ENCODE data around the gene DOK7. TPM values are rescaled to one million over a fixed set of nuclear protein-coding genes. Genes with fewer than 3 reads are reported as not detected.

The DOK7 gene, protein sequence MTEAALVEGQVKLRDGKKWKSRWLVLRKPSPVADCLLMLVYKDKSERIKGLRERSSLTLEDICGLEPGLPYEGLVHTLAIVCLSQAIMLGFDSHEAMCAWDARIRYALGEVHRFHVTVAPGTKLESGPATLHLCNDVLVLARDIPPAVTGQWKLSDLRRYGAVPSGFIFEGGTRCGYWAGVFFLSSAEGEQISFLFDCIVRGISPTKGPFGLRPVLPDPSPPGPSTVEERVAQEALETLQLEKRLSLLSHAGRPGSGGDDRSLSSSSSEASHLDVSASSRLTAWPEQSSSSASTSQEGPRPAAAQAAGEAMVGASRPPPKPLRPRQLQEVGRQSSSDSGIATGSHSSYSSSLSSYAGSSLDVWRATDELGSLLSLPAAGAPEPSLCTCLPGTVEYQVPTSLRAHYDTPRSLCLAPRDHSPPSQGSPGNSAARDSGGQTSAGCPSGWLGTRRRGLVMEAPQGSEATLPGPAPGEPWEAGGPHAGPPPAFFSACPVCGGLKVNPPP
- 10 to 100 TPM; 22.9 to 29.5 TPM for total RNA-seq
- polyA plus RNA-seq (ENCODE audit: insufficient read depth, low read depth, low replicate concordance) = 9.3 TPM
- long read RNA-seq, donor 1 = 0 reads
- long read RNA-seq, donor 2, partial matches to known transcripts = 0 of 1 reads
- long read RNA-seq, donor 2, other reads (novel, unspliced or antisense) = 0 of 1 reads

DNA sequence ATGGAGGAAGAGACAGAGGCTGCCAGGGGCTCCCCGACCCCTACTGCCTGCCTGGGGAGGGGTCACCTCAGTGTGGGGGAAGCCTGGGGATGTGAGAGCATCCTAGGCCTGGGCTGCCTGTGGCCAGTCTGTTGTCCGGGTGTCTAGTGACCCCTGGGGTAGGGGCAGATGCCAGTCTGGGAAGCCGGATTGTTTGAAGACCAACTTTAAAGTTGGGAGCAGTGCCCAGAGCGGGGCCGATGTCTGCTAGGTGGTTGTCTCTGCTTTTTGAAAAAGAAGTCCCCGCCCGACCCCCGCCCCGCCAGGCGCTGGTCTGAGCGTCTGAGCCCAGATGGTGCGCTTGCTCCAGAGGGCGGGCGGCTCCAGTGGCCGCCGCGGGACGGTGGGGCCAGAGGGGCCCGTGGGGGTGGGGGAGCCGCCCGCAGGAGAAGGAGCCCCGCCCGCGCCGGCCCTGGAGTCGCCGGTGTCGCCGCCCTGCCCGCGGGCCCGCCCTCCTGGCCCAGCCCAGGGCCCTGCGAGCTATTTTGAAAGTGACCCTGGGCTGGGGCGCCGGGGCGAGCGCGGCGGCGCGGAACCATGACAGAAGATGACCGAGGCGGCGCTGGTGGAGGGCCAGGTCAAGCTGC, at the start of gene DOK7:
Gene DOK7 (plus strand): TSS at position 517 of the 626 bp plus-strand sequence. CDS start 70 bp downstream, at position 587.
- H3K27me3 ChIP-seq = no peaks in the 10 kb centered on the region
- H3K4me3 ChIP-seq = peak within 1 kb of the TSS; percentile 48 to 56
- WGBS, 2 donors = 11% methylated on average over 39 of the region's 44 CpGs; no CpG with 5 or more reads in 1 of the 2 donors
- no peak within 1 kb of the TSS for H3K27ac ChIP-seq
- intact Hi-C loops (cut with DNase I; ENCODE audit: low total_unique reads) = no loop called here
- H3K4me1 ChIP-seq = peaks cover 18% of the 10 kb centered on the region
- H3K36me3 ChIP-seq (ENCODE audit: low read depth, missing control alignments) = no peaks in the 10 kb centered on the region
- H3K9me3 ChIP-seq = no peaks in the 10 kb centered on the region
- TF ChIP-seq, protein P1, sequence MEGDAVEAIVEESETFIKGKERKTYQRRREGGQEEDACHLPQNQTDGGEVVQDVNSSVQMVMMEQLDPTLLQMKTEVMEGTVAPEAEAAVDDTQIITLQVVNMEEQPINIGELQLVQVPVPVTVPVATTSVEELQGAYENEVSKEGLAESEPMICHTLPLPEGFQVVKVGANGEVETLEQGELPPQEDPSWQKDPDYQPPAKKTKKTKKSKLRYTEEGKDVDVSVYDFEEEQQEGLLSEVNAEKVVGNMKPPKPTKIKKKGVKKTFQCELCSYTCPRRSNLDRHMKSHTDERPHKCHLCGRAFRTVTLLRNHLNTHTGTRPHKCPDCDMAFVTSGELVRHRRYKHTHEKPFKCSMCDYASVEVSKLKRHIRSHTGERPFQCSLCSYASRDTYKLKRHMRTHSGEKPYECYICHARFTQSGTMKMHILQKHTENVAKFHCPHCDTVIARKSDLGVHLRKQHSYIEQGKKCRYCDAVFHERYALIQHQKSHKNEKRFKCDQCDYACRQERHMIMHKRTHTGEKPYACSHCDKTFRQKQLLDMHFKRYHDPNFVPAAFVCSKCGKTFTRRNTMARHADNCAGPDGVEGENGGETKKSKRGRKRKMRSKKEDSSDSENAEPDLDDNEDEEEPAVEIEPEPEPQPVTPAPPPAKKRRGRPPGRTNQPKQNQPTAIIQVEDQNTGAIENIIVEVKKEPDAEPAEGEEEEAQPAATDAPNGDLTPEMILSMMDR (IDR thresholded peaks at IDR 0.05) = no peak
- no peak for TF ChIP-seq POLR2A (IDR thresholded peaks at IDR 0.05)
- DNase-seq = peak; percentile 43

DNA sequence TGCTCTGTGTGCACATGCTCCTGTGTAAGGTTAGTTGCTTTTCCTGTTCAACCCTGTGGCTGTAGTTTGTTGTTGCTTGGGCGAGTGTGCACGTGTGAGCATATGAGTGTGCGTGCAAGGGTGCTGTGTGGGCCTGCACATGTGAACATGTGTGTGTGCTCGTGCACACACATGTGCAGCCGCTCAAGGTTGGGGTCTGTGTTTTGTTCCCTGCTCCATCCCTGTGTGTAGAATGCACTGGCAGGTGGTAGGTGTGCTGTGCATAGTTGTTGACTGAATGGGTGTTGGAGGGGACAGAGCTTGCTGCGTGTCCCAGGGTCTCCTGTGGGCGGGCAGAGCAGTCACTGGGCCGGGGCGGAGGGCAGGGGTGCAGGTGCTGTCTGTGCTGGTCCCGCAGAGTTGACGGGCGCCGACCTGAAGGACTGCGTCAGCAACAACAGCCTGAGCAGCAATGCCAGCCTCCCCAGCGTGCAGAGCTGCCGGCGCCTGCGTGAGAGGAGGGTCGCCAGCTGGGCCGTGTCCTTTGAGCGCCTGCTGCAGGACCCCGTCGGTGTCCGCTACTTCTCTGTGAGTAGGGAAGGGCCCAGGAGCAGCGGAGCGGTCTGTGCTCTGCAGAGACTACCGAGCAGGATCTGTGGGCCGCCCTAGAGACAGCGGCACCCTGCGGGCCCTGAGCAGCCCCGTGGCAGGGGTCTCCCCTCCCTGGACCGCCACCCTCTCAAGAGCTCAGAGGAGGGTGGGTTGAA, 49.3 kb upstream of the DOK7 start:
- H3K27me3 ChIP-seq = no peaks in the 10 kb centered on the region
- H3K4me1 ChIP-seq = peaks cover 6% of the 10 kb centered on the region
- no peak for DNase-seq
- 94% methylated on average over 29 to 32 of the region's 32 CpGs for WGBS, 2 donors
- H3K9me3 ChIP-seq = no peaks in the 10 kb centered on the region
- H3K27ac ChIP-seq = no peak overlapping the region
- intact Hi-C loops (cut with DNase I; ENCODE audit: low total_unique reads) = no loop called here
- no peak for TF ChIP-seq POLR2A (IDR thresholded peaks at IDR 0.05)
- TF ChIP-seq, protein P1 (IDR thresholded peaks at IDR 0.05) = no peak
- H3K4me3 ChIP-seq = no peak overlapping the region
- no peaks in the 10 kb centered on the region for H3K36me3 ChIP-seq (ENCODE audit: low read depth, missing control alignments)

DNA sequence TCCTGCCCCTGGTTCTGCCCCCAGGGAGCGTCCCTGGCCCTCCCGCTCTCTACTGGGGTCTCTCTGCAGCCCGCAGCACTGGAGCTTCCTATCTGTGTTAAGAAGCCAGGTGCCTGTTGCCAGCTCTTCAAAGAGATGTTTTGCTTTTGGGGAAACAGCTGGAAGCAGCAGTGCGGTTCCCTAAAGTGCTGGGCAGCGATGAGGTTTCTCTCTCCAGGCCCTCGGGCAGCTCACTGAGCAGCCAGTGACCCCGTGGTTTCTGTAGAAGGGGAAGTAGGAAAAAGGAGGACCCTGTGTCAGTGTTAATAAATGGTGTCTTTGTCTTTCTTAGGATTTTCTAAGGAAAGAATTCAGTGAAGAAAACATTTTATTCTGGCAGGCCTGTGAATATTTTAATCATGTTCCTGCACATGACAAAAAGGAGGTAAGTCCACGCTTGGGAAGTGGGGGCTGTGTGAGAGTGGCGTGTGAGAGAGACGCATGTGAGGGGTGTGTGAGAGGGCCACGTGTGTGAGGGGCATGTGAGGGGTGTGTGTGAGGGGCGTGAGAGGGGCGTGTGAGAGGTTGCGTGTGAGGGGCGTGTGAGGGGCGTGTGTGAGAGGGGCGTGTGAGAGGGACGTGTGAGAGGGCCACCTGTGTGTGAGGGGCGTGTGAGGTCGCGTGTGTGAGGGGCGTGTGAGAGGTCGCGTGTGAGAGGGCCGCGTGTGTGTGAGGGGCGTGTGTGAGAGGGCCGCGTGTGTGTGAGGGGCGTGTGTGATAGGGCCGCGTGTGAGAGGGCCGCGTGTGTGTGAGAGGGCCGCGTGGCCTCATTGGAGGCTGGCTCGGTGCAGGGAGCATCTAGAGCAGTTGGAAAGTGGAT, 48.5 kb upstream of the DOK7 start:
- Histone ChIP-seq H3K27ac (no peak overlapping the region), H3K9me3 (no peaks in the 10 kb centered on the region), H3K36me3 (ENCODE audit: low read depth, missing control alignments) (no peaks in the 10 kb centered on the region), H3K4me1 (peaks cover 6% of the 10 kb centered on the region), H3K27me3 (no peaks in the 10 kb centered on the region), H3K4me3 (no peak overlapping the region)
- 89 to 91% methylated on average over 34 to 37 of the region's 37 CpGs for WGBS, 2 donors
- intact Hi-C loops (cut with DNase I; ENCODE audit: low total_unique reads) = no loop called here
- TF ChIP-seq, protein P1 (IDR thresholded peaks at IDR 0.05) = no peak
- TF ChIP-seq POLR2A (IDR thresholded peaks at IDR 0.05) = no peak
- no peak for DNase-seq

Measured in testis (tissue), 5 donors.